Ovary (tissue), 9 donors: ENCODE measurements around the gene NNAT. TPM values are rescaled to one million over a fixed set of nuclear protein-coding genes. Genes with fewer than 3 reads are reported as not detected.

ENCODE experiments used
- DNase-seq, 5 donors: peaks; one replicate each; pipeline ENCODE4 v3.0.0-alpha.2; 2019 to 2020
- H3K27ac ChIP-seq, 2 donors: fragments of 200-600 bp; one replicate each; pipeline versions ENCODE4 v1.5.1 to v1.8.0; 2019 to 2022
- H3K27me3 ChIP-seq: fragments of 200-600 bp; one replicate; pipeline ENCODE4 v1.8.0; 2022
- H3K36me3 ChIP-seq: fragments of 200-600 bp; sonication (generic); one replicate; pipeline ENCODE4 v1.5.1; 2019
- H3K4me1 ChIP-seq: one replicate; pipeline ENCODE4 v1.8.1; 2013; ENCODE audit warnings: mild to moderate bottlenecking, moderate library complexity; ENCODE audit not compliant: insufficient read depth
- H3K4me3 ChIP-seq: fragments of 200-600 bp; sonication (generic); one replicate; pipeline ENCODE4 v1.5.1; 2017
- H3K9me3 ChIP-seq, 2 donors: fragments of 200-600 bp in 1 of 2; sonication (generic) in 1 of 2; one replicate each; pipeline versions ENCODE4 v1.5.1 to v1.8.1; 2013 to 2019; ENCODE audit warnings: mild to moderate bottlenecking in 1 of 2, moderate library complexity in 1 of 2
- EP300 ChIP-seq: sonication (generic); formaldehyde crosslinking; IDR thresholded peaks from one replicate; pipeline ENCODE4 v1.6.1; 2017; ENCODE audit warnings: antibody characterized with exemption
- POLR2A ChIP-seq: fragments of 450-650 bp; IDR thresholded peaks from one replicate; pipeline ENCODE4 v1.6.1; 2017; ENCODE audit warnings: antibody characterized with exemption, mild to moderate bottlenecking, moderate library complexity
- WGBS, 3 donors: extraction: QIAGEN DNeasy Blood & Tissue Kit in 1 of 3; methylation state at CpG; one replicate each; pipeline versions ENCODE4 v1.1.5 to v1.1.7; 2013 to 2017; 5-methylcytosine and 5-hydroxymethylcytosine counted together
- intact Hi-C, 4 donors: fragments of 100-400 bp; cut with DNase I; formaldehyde crosslinking; loops; one replicate each; pipeline versions ENCODE4 v1.11.0 to v1.15.1; 2022 to 2023
- polyA plus RNA-seq, 2 donors: library from polyadenylated mRNA; stranded (reverse); fragments of 200-250 nt in 1 of 2; fragments of 350-450 nt in 1 of 2; fragmentation: Illumina TruSeq in 1 of 2; extraction: RNeasy Lipid Tissue Mini Kit (QIAGEN cat#74804) in 1 of 2; gene quantifications; one replicate each; pipeline ENCODE4 v1.2.3, GENCODE V29; 2013 to 2014
- total RNA-seq, 7 donors: library from RNA; depleted of rRNA in 2 of 7; stranded (reverse); fragments of >200 nt in 2 of 7; fragmentation: NEBNext Ultra II Directional in 3 of 7; extraction: Animal tissue kit (Norgen Biotek cat#: 25700) in 3 of 7; gene quantifications; one replicate each; pipeline versions ENCODE4 v1.1.0 to v1.2.4, GENCODE V29; 2016 to 2023
- TF ChIP-seq, protein P1 (sequence below), 3 donors: fragments of 450-650 bp in 2 of 3; fragments of 200-600 bp in 1 of 3; IDR thresholded peaks; one replicate each; pipeline versions ENCODE4 v1.5.1 to v1.8.0; 2016 to 2022; ENCODE audit warnings: antibody characterized with exemption in 3 of 3, mild to moderate bottlenecking in 1 of 3
- donor health status: DM: no; HTN: no; CAD: no; lungs with moderate emphysema.
- donor health status: DM: no; HTN: no; CAD: no.
- donor health status: Bipolar disorder and iron deficiency.
- donor health status: DM: yes; HTN: yes; CAD: no.
- donor health status: DM: no; HTN: no; CAD: no.
- donor health status: DM: yes; HTN: yes; CAD: no.

Gene NNAT
- total and polyA plus RNA-seq, 9 donors: 0.25 to 4.7 (median 0.45) TPM; not detected in 2

DNA sequence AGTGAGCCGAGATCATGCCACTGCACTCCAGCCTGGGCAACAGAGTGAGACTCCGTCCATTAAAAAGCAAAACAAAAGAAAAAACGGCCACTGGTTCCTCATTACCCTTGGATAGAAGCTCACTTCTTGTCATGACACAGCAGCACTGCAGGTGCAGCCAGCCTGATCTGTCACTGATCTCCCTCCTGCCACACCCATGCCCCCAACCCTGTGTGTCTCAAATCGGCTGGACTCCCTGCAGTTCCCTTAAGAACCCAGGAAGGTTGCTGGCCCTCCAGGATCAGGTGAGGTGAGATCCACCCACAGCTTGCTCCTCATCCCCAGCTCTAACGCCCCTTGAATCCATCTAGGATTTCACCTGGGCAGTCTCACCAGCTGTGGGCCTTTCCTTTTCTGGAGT lies 26.3 kb upstream of the NNAT start:
- H3K27ac ChIP-seq: no peak overlapping the region
- WGBS, 3 donors: 88 to 91% (median 91%) methylated on average over 5 of the region's 5 CpGs
- H3K4me1 ChIP-seq: no peaks in the 10 kb centered on the region
- intact Hi-C loops: no loop called here
- H3K27me3 ChIP-seq: no peaks in the 10 kb centered on the region
- no peaks in the 10 kb centered on the region for H3K9me3 ChIP-seq
- no peak for DNase-seq
- TF ChIP-seq POLR2A: no peak
- TF ChIP-seq, protein P1, sequence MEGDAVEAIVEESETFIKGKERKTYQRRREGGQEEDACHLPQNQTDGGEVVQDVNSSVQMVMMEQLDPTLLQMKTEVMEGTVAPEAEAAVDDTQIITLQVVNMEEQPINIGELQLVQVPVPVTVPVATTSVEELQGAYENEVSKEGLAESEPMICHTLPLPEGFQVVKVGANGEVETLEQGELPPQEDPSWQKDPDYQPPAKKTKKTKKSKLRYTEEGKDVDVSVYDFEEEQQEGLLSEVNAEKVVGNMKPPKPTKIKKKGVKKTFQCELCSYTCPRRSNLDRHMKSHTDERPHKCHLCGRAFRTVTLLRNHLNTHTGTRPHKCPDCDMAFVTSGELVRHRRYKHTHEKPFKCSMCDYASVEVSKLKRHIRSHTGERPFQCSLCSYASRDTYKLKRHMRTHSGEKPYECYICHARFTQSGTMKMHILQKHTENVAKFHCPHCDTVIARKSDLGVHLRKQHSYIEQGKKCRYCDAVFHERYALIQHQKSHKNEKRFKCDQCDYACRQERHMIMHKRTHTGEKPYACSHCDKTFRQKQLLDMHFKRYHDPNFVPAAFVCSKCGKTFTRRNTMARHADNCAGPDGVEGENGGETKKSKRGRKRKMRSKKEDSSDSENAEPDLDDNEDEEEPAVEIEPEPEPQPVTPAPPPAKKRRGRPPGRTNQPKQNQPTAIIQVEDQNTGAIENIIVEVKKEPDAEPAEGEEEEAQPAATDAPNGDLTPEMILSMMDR (IDR thresholded peaks at IDR 0.05): no peak
- no peak for TF ChIP-seq EP300
- H3K4me3 ChIP-seq: no peak overlapping the region
- no peaks in the 10 kb centered on the region for H3K36me3 ChIP-seq

GRCh38 chr20:37498066-37498665 lies 22.9 kb upstream of the NNAT start:
- no peaks in the 10 kb centered on the region for H3K4me1 ChIP-seq
- no peak for DNase-seq
- no peaks in the 10 kb centered on the region for H3K27me3 ChIP-seq
- no peaks in the 10 kb centered on the region for H3K9me3 ChIP-seq
- H3K36me3 ChIP-seq: no peaks in the 10 kb centered on the region
- H3K27ac ChIP-seq: no peak overlapping the region
- 88 to 89% (median 89%) methylated on average over 2 of the region's 2 CpGs for WGBS, 3 donors
- TF ChIP-seq POLR2A: no peak
- TF ChIP-seq EP300: no peak
- TF ChIP-seq, protein P1 (IDR thresholded peaks at IDR 0.05): no peak
- no peak overlapping the region for H3K4me3 ChIP-seq
- intact Hi-C loops: no loop called here

GRCh38 chr20:37500311-37500710 lies 20.7 kb upstream of the NNAT start:
- Histone ChIP-seq H3K4me3 (no peak overlapping the region), H3K27ac (no peak overlapping the region), H3K36me3 (no peaks in the 10 kb centered on the region), H3K4me1 (no peaks in the 10 kb centered on the region), H3K9me3 (no peaks in the 10 kb centered on the region), H3K27me3 (no peaks in the 10 kb centered on the region)
- TF ChIP-seq, protein P1 (IDR thresholded peaks at IDR 0.05): no peak
- TF ChIP-seq POLR2A (no peak), EP300 (no peak)
- intact Hi-C loops: no loop called here
- DNase-seq: no peak
- 93 to 96% (median 94%) methylated on average over 7 of the region's 7 CpGs for WGBS, 3 donors

- TF ChIP-seq POLR2A: no peak
- TF ChIP-seq, protein P1 (IDR thresholded peaks at IDR 0.05): no peak
- no peak for TF ChIP-seq EP300
- no peak overlapping the region for H3K4me3 ChIP-seq
- H3K27ac ChIP-seq: no peak overlapping the region
- 84 to 88% (median 88%) methylated on average over 7 of the region's 7 CpGs for WGBS, 3 donors
- H3K9me3 ChIP-seq: no peaks in the 10 kb centered on the region
- no peaks in the 10 kb centered on the region for H3K27me3 ChIP-seq
- intact Hi-C loops: no loop called here
- H3K36me3 ChIP-seq: no peaks in the 10 kb centered on the region
- no peaks in the 10 kb centered on the region for H3K4me1 ChIP-seq
- DNase-seq: no peak
These were observed 19.1 kb upstream of the NNAT start for GRCh38 chr20:37501940-37502339.
